ENCODE results near the gene C6orf89. TPM values are rescaled to one million over a fixed set of nuclear protein-coding genes. Genes with fewer than 3 reads are reported as not detected.
"Not testable (repeated sequence)": the region's sequence is repeated elsewhere in the genome, so short reads cannot be mapped to it uniquely, and the experiment has no call there.

The C6orf89 gene
- total RNA-seq, 1 experiment from 2014 or later, result 40.1 TPM

DNA sequence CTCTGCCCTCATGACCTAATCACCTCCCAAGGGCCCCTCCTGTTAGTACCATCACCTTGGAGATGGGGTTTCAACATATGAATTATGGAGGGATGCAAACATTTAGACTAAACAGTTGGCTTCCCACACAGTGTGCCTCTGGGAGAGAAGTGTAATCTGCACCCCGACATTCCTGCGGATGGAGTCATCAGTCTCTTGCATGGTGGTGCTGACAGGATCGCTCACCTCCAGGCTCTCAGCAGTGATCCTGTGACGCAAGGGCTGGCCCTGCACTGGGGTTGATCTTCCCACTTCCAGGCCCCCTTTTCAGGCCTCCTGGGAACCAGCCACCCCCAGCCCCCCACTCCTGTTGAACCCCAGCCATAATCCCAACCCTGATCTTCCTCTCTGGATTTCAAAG lies 52.8 kb downstream of the C6orf89 start:
- TF ChIP-seq EZH2 (IDR thresholded peaks at IDR 0.05; ENCODE audit: low read depth) (no peak), CTCF (conservative IDR thresholded peaks at IDR 0.05) (no peak)
- Histone ChIP-seq H3K9me2 (ENCODE audit: insufficient read depth) (no peaks in the 10 kb centered on the region), H4K20me1 (ENCODE audit: insufficient read depth) (no peaks in the 10 kb centered on the region), H3K36me3 (ENCODE audit: low read depth) (no peaks in the 10 kb centered on the region), H3F3A (ENCODE audit: insufficient read depth, low read depth) (peaks cover 12% of the 10 kb centered on the region), H3K4me3 (no peak overlapping the region), H3K4me1 (replicated peaks; ENCODE audit: insufficient read depth) (peaks cover 18% of the 10 kb centered on the region), H3K27me3 (ENCODE audit: insufficient read depth, low read depth) (no peaks in the 10 kb centered on the region), H3K79me2 (ENCODE audit: low read depth) (no peaks in the 10 kb centered on the region), H2AFZ (no peak overlapping the region), H3K27ac (no peak overlapping the region), H3K9me3 (ENCODE audit: insufficient read depth, low read depth) (no peaks in the 10 kb centered on the region), H3K4me2 (peak overlapping the region; percentile 7; the same call in 1 of the 2 replicates)
- DNase-seq, result peak; percentile 58 to 74
- ChIA-PET CTCF (no interaction called here), POLR2A (ENCODE audit: unreplicated experiment) (interaction anchor here (0.7 kb wide), 1 partner anchor 811 kb away, joined by 5 read pairs; no protein-coding TSS in a partner anchor)
- BruUV-seq (replicated peaks), result no TSS peak
- intact Hi-C loops (cut with micrococcal nuclease; ENCODE audit: unreplicated experiment), result no loop called here

- BruUV-seq (replicated peaks); H3K4me3 ChIP-seq; H3F3A ChIP-seq (ENCODE audit: insufficient read depth, low read depth); intact Hi-C loops (cut with micrococcal nuclease; ENCODE audit: unreplicated experiment); DNase-seq; H3K9me2 ChIP-seq (ENCODE audit: insufficient read depth); H3K9me3 ChIP-seq (ENCODE audit: insufficient read depth, low read depth); H3K27me3 ChIP-seq (ENCODE audit: insufficient read depth, low read depth); H3K79me2 ChIP-seq (ENCODE audit: low read depth); H3K36me3 ChIP-seq (ENCODE audit: low read depth); CTCF ChIA-PET; H4K20me1 ChIP-seq (ENCODE audit: insufficient read depth); H2AFZ ChIP-seq; H3K27ac ChIP-seq: not testable (repeated sequence)
- Histone ChIP-seq H3K4me1 (replicated peaks; ENCODE audit: insufficient read depth) (peaks cover 13% of the 10 kb centered on the region), H3K4me2 (peak overlapping the region; percentile 7; the same call in 1 of the 2 replicates)
- POLR2A ChIA-PET (ENCODE audit: unreplicated experiment), result interaction anchor here (0.7 kb wide), 1 partner anchor 812 kb away, joined by 5 read pairs; no protein-coding TSS in a partner anchor
These were observed 53.3 kb downstream of the C6orf89 start for GRCh38 chr6:36939005-36939404.

- Histone ChIP-seq H3K4me3 (no peak overlapping the region), H4K20me1 (ENCODE audit: insufficient read depth) (no peaks in the 10 kb centered on the region), H3F3A (ENCODE audit: insufficient read depth, low read depth) (no peaks in the 10 kb centered on the region), H2AFZ (no peak overlapping the region), H3K27ac (no peak overlapping the region), H3K4me1 (replicated peaks; ENCODE audit: insufficient read depth) (peaks cover 10% of the 10 kb centered on the region), H3K36me3 (ENCODE audit: low read depth) (no peaks in the 10 kb centered on the region), H3K9me3 (ENCODE audit: insufficient read depth, low read depth) (no peaks in the 10 kb centered on the region), H3K79me2 (ENCODE audit: low read depth) (no peaks in the 10 kb centered on the region), H3K27me3 (ENCODE audit: insufficient read depth, low read depth) (no peaks in the 10 kb centered on the region), H3K4me2 (no peak overlapping the region), H3K9me2 (ENCODE audit: insufficient read depth) (no peaks in the 10 kb centered on the region)
- CTCF ChIA-PET, result no interaction called here
- TF ChIP-seq EZH2 (IDR thresholded peaks at IDR 0.05; ENCODE audit: low read depth) (no peak), CTCF (conservative IDR thresholded peaks at IDR 0.05) (no peak)
- intact Hi-C loops (cut with micrococcal nuclease; ENCODE audit: unreplicated experiment), result no loop called here
- POLR2A ChIA-PET (ENCODE audit: unreplicated experiment), result no interaction called here
- BruUV-seq (replicated peaks), result no TSS peak
- no peak for DNase-seq
These were observed 54.3 kb downstream of the C6orf89 start for GRCh38 chr6:36940027-36940426.

GRCh38 chr6:36941561-36941960 lies 55.8 kb downstream of the C6orf89 start:
- H3K27ac ChIP-seq; CTCF ChIA-PET; H3K9me2 ChIP-seq (ENCODE audit: insufficient read depth); H3K79me2 ChIP-seq (ENCODE audit: low read depth); H3K36me3 ChIP-seq (ENCODE audit: low read depth); intact Hi-C loops (cut with micrococcal nuclease; ENCODE audit: unreplicated experiment); H2AFZ ChIP-seq; H3K4me2 ChIP-seq; H3K27me3 ChIP-seq (ENCODE audit: insufficient read depth, low read depth); BruUV-seq (replicated peaks); POLR2A ChIA-PET (ENCODE audit: unreplicated experiment); H4K20me1 ChIP-seq (ENCODE audit: insufficient read depth); H3F3A ChIP-seq (ENCODE audit: insufficient read depth, low read depth); H3K4me3 ChIP-seq; H3K9me3 ChIP-seq (ENCODE audit: insufficient read depth, low read depth); DNase-seq: not testable (repeated sequence)
- peaks cover 12% of the 10 kb centered on the region for H3K4me1 ChIP-seq (replicated peaks; ENCODE audit: insufficient read depth)

- intact Hi-C loops (cut with micrococcal nuclease; ENCODE audit: unreplicated experiment); H3K27me3 ChIP-seq (ENCODE audit: insufficient read depth, low read depth); BruUV-seq (replicated peaks); DNase-seq; H3K9me3 ChIP-seq (ENCODE audit: insufficient read depth, low read depth); H3K4me3 ChIP-seq; POLR2A ChIA-PET (ENCODE audit: unreplicated experiment); CTCF ChIA-PET; H3F3A ChIP-seq (ENCODE audit: insufficient read depth, low read depth); H4K20me1 ChIP-seq (ENCODE audit: insufficient read depth); H3K4me2 ChIP-seq; H3K36me3 ChIP-seq (ENCODE audit: low read depth); H3K9me2 ChIP-seq (ENCODE audit: insufficient read depth); H2AFZ ChIP-seq; H3K27ac ChIP-seq; H3K79me2 ChIP-seq (ENCODE audit: low read depth): not testable (repeated sequence)
- H3K4me1 ChIP-seq (replicated peaks; ENCODE audit: insufficient read depth), result peaks cover 17% of the 10 kb centered on the region
These were observed 56.6 kb downstream of the C6orf89 start for GRCh38 chr6:36942329-36942728.
